IPS-18c (cell line): ENCODE data around the gene LSM3.

ENCODE experiments used
- H3K4me3 ChIP-seq: 2 replicates; pipeline ENCODE4 v1.7.0; 2013; ENCODE audit warnings: low read depth, mild to moderate bottlenecking, low read length, moderate library complexity; ENCODE audit not compliant: insufficient read depth
- H3K9me3 ChIP-seq: one replicate; pipeline ENCODE4 v1.6.1; 2013; ENCODE audit warnings: mild to moderate bottlenecking, low read length, moderate library complexity; ENCODE audit not compliant: control insufficient read depth, insufficient read depth

Gene LSM3

GRCh38 chr3:14175383-14176037 lies 3.1 kb upstream of the LSM3 start:
- Histone ChIP-seq H3K9me3 (no peaks in the 10 kb centered on the region), H3K4me3 (no peak overlapping the region)

- Histone ChIP-seq H3K4me3 (peak overlapping the region; percentile 85), H3K9me3 (no peaks in the 10 kb centered on the region)
Observed at GRCh38 chr3:14177580-14178246, 904 bp upstream of the LSM3 start.

- no peaks in the 10 kb centered on the region for H3K9me3 ChIP-seq
- H3K4me3 ChIP-seq = peak overlapping the region; percentile 63
Observed at GRCh38 chr3:14179114-14179465, 473 bp downstream of the LSM3 start.

- Histone ChIP-seq H3K9me3 (no peaks in the 10 kb centered on the region), H3K4me3 (no peak overlapping the region)
Observed at GRCh38 chr3:14179795-14180194, 1.2 kb downstream of the LSM3 start.

GRCh38 chr3:14181253-14181652 lies 2.6 kb downstream of the LSM3 start:
- no peaks in the 10 kb centered on the region for H3K9me3 ChIP-seq
- no peak overlapping the region for H3K4me3 ChIP-seq

- H3K4me3 ChIP-seq = no peak overlapping the region
- H3K9me3 ChIP-seq = no peaks in the 10 kb centered on the region
Observed at GRCh38 chr3:14183015-14183577, 4.5 kb downstream of the LSM3 start.

- Histone ChIP-seq H3K4me3 (no peak overlapping the region), H3K9me3 (no peaks in the 10 kb centered on the region)
Observed at GRCh38 chr3:14186854-14187458, 8.3 kb downstream of the LSM3 start.

GRCh38 chr3:14188041-14188754 lies 9.6 kb downstream of the LSM3 start:
- no peaks in the 10 kb centered on the region for H3K9me3 ChIP-seq

GRCh38 chr3:14194865-14195264 lies 16.2 kb downstream of the LSM3 start:
- Histone ChIP-seq H3K9me3 (no peaks in the 10 kb centered on the region), H3K4me3 (no peak overlapping the region)

More at GRCh38 chr3:14188041-14188754, 9.6 kb downstream of the LSM3 start:
- no peak overlapping the region for H3K4me3 ChIP-seq

- Histone ChIP-seq H3K4me3 (no peak overlapping the region), H3K9me3 (no peaks in the 10 kb centered on the region)
Observed at GRCh38 chr3:14199641-14200040, 21.0 kb downstream of the LSM3 start.

- H3K4me3 ChIP-seq = no peak overlapping the region
Observed at GRCh38 chr3:14200276-14200675, 21.7 kb downstream of the LSM3 start.

GRCh38 chr3:14200841-14201240 lies 22.2 kb downstream of the LSM3 start:
- H3K4me3 ChIP-seq = no peak overlapping the region
- no peaks in the 10 kb centered on the region for H3K9me3 ChIP-seq

More at GRCh38 chr3:14200276-14200675, 21.7 kb downstream of the LSM3 start:
- H3K9me3 ChIP-seq = no peaks in the 10 kb centered on the region

- Histone ChIP-seq H3K4me3 (no peak overlapping the region), H3K9me3 (no peaks in the 10 kb centered on the region)
Observed at GRCh38 chr3:14201940-14202684, 23.5 kb downstream of the LSM3 start.

GRCh38 chr3:14202874-14203520 lies 24.4 kb downstream of the LSM3 start:
- no peak overlapping the region for H3K4me3 ChIP-seq
- no peaks in the 10 kb centered on the region for H3K9me3 ChIP-seq

GRCh38 chr3:14203521-14204079 lies 25.0 kb downstream of the LSM3 start:
- no peaks in the 10 kb centered on the region for H3K9me3 ChIP-seq
- no peak overlapping the region for H3K4me3 ChIP-seq

- Histone ChIP-seq H3K9me3 (no peaks in the 10 kb centered on the region), H3K4me3 (no peak overlapping the region)
Observed at GRCh38 chr3:14204515-14205284, 26.1 kb downstream of the LSM3 start.
